Measurements from ENCODE around the gene TMEM253. TPM values are rescaled to one million over a fixed set of nuclear protein-coding genes. Genes with fewer than 3 reads are reported as not detected.
A peak's percentile ranks its signal among the peaks of the same experiment; 100 is the strongest.

Gene TMEM253
- total RNA-seq, 2 experiments from 2014 or later = 0.44 TPM; not detected in 1

DNA sequence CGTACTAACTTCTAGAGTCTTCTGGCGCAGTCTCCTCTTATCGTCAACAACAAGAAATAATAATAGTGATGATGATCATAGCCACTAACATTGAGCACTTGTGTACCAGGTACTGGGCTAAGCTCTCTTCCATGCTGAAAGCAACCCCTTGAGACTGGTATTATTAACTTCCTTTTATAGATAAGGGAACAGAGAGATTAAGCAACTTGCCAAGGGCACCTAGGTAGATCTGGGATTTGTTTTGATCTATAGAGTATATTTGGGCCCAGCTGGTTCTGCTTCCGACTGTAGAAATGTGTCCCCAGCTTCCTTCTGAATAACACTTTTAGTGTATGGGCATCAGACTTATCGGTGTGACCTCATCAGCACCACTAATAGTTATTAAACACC lies 1.3 kb upstream of the TMEM253 start:
- intact Hi-C loops (cut with DNase I, micrococcal nuclease) = no loop called here
- H3K4me1 Mint-ChIP-seq = peaks cover 36% of the 10 kb centered on the region
- ATAC-seq (no peak), DNase-seq (no peak)
- H3K27me3 Mint-ChIP-seq = no peaks in the 10 kb centered on the region
- peak overlapping the region; percentile 75 for H3K4me3 Mint-ChIP-seq
- no peaks in the 10 kb centered on the region for H3K9me3 Mint-ChIP-seq (ENCODE audit: low read depth)
- ChIA-PET POLR2A (no interaction called here), CTCF (interaction anchor here (0.9 to 2.9 kb wide), 4 partner anchors 10 to 85 kb away, joined by 5 to 15 read pairs (median 9); no protein-coding TSS in a partner anchor)
- H3K27ac Mint-ChIP-seq = no peak overlapping the region
- H3K36me3 Mint-ChIP-seq (ENCODE audit: low read depth) = no peaks in the 10 kb centered on the region

DNA sequence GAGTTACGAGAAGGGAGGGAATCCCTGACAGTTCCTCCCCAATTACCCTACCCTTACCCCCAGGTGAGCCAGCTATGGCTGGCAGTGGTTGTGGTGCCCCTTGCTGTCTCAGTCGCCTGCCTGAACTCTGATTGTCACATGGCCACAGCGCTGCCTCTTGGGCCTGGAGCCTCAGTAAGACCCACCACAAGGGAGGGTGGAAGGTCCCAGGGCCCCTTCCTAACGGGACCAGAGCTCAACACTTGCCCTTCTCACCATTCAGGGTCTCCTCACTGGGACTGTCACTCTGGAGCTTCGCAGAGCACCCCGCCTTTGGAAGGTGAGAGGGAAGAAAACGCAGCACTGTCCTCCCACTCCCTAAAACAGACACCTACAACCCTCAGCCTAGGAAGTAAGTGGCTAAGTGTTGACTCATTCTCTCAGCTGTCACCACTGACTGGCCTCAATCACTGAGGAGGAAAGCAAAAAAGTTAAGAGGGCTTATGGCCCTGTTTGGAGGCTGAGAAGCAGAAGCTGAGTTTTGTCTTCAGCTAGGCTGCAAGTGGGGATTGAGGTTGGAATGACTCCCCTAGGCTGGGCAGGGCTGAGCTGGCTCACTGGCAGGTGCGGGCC lies 1.0 kb downstream of the TMEM253 start:
- Mint-ChIP-seq H3K36me3 (ENCODE audit: low read depth) (no peaks in the 10 kb centered on the region), H3K4me3 (peak overlapping the region; percentile 83), H3K27me3 (no peaks in the 10 kb centered on the region), H3K9me3 (ENCODE audit: low read depth) (no peaks in the 10 kb centered on the region), H3K27ac (peak overlapping the region; percentile 33), H3K4me1 (peaks cover 45% of the 10 kb centered on the region)
- no peak for ATAC-seq
- ChIA-PET POLR2A (interaction anchor here (0.6 to 1.1 kb wide), 3 partner anchors 114 to 282 kb away, joined by 3 read pairs; partner anchors contain the start of gene SUPT16H), CTCF (interaction anchor here (0.7 to 6.1 kb wide), 9 partner anchors 9 to 97 kb away, joined by 3 to 111 read pairs (median 15); no protein-coding TSS in a partner anchor)
- intact Hi-C loops (cut with DNase I, micrococcal nuclease) = loop anchor here (2.0 to 5.0 kb wide), 4 partner anchors 355 to 759 kb away; partner anchors contain the start of genes APEX1 (in 1 of the 2), CHD8 (in 1 of the 2), PARP2 (in 1 of the 2) and PIP4P1 (in 1 of the 2)
- DNase-seq = no peak

DNA sequence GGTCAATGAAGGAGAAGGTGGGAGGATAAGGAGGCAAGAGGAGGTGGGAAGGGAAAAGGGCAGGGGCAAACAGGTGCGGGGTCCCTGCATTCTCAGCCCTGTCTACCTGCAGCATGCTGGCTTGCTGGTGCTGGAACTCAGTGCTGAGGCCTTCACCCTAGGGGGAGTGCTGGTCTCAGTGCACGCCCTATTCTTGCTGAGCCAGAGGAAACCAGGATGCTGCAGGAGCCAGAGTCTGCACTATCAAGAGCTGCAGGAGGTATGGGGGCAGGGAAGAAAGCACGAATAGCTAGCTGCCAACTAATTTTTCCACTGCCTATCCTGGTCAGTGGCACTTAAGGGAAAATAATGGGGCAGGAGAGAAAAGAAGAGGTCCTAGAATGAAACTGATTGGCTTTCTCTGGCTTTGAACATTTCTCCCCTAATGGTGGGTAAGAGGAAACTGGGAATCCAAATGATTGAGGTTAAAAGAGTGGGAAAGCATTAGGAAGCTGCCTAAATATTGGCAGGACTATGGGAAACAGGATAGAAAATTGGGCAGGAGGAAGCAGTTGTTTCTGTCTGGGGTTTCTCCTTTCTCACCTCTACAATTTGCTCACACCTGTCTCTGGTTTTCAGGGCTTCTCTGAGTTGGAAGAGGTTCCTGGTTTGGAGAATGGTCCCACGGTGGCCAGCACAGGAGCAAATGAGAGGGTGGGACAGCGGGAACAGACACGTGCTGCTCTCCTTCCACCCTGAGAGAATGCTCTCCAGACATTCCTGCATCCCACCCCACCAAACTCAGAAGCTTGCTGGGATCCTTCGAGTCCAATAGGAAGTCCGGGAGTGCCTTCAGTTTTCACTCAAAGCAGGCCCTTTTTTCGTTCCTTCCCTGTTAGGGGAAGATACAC lies 1.9 kb downstream of the TMEM253 start:
- ATAC-seq (no peak), DNase-seq (no peak)
- H3K27ac Mint-ChIP-seq = peak overlapping the region; percentile 98
- ChIA-PET CTCF (interaction anchor here (0.7 to 6.1 kb wide), 22 partner anchors 9 to 1586 kb away, joined by 3 to 111 read pairs (median 5); partner anchors contain the start of gene TPPP2), POLR2A (interaction anchor here (0.6 to 1.1 kb wide), 3 partner anchors 89 to 281 kb away, joined by 3 read pairs; partner anchors contain the start of gene SUPT16H)
- H3K4me3 Mint-ChIP-seq = peak overlapping the region; percentile 83
- intact Hi-C loops (cut with DNase I, micrococcal nuclease) = loop anchor here (1.0 to 5.0 kb wide), 7 partner anchors 15 to 760 kb away; partner anchors contain the start of genes APEX1 (in 1 of the 2), CHD8 (in 1 of the 2), PARP2 (in 1 of the 2) and PIP4P1 (in 1 of the 2)
- no peaks in the 10 kb centered on the region for H3K9me3 Mint-ChIP-seq (ENCODE audit: low read depth)
- no peaks in the 10 kb centered on the region for H3K27me3 Mint-ChIP-seq
- H3K4me1 Mint-ChIP-seq = peaks cover 41% of the 10 kb centered on the region
- H3K36me3 Mint-ChIP-seq (ENCODE audit: low read depth) = no peaks in the 10 kb centered on the region

DNA sequence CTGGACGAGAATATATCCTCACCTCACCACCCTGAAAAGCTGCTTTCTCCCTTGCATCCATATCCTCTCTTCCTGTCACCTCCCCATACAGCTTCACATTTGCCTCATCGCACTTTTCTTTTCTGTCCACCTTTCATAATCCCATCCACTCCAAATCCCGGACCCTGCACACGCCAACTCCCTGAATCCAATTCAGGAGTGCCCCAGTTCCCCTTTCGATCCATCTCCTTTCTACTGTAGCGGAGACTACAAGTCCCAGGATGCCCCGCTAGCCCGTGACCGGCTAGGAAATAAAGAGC lies 2.5 kb downstream of the TMEM253 start:
- POLR2A ChIA-PET = interaction anchor here (1.0 to 1.3 kb wide), 2 partner anchors 89 to 353 kb away, joined by 3 to 5 read pairs; partner anchors contain the start of gene CHD8
- H3K9me3 Mint-ChIP-seq (ENCODE audit: low read depth) = no peaks in the 10 kb centered on the region
- H3K4me1 Mint-ChIP-seq = peaks cover 41% of the 10 kb centered on the region
- H3K4me3 Mint-ChIP-seq = peak overlapping the region; percentile 83
- CTCF ChIA-PET = interaction anchor here (0.6 to 6.1 kb wide), 22 partner anchors 8 to 1585 kb away, joined by 3 to 111 read pairs (median 5); partner anchors contain the start of gene TPPP2
- ATAC-seq (no peak), DNase-seq (no peak)
- no peaks in the 10 kb centered on the region for H3K36me3 Mint-ChIP-seq (ENCODE audit: low read depth)
- peak overlapping the region; percentile 98 for H3K27ac Mint-ChIP-seq
- H3K27me3 Mint-ChIP-seq = no peaks in the 10 kb centered on the region
- intact Hi-C loops (cut with DNase I, micrococcal nuclease) = loop anchor here (1.0 to 5.0 kb wide), 7 partner anchors 16 to 761 kb away; partner anchors contain the start of genes APEX1 (in 1 of the 2), CHD8 (in 1 of the 2), PARP2 (in 1 of the 2) and PIP4P1 (in 1 of the 2)

DNA sequence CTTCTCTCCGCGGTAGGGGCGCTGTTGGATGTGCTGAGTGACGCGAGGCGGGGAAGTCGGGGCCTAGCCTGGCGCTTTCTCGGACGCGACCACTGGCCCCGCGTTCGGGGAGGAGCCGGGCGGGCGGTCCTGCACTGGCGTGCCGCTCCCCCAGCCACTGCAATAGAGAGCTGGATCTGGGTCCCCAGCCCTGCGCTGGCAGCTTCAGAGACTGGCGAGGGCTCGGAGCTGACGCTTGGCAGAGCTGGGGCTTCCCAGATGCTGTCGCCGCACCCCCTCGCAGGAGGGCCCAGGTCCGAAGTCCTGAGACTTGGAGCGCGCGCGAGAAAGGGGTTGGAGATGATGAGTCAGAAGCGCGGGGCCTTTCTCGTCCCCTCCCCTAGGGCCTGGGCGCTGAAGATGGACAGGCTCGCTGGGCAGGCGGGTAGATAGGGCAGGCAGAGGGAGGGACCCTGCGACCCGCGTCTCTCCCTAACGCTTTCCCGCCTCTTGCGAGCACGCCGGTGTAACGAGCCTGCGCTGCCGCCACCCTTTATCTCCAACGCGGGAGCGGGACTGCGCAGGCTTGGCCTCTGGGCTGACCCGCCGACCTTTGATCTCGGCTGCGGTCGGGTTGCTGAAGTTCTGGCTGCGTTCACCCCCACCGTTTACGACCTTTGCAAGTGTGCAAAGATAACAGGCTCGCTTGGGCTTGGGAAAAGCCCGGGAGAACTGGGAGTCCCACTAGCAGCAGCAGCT lies 3.0 kb downstream of the TMEM253 start:
- H3K27ac Mint-ChIP-seq = peak overlapping the region; percentile 98
- ChIA-PET POLR2A (interaction anchor here (0.5 to 1.6 kb wide), 5 partner anchors 12 to 352 kb away, joined by 3 to 14 read pairs (median 3); partner anchors contain the start of gene CHD8), CTCF (interaction anchor here (0.5 to 6.1 kb wide), 36 partner anchors 8 to 1585 kb away, joined by 3 to 111 read pairs (median 5); partner anchors contain the start of genes ARHGEF40, RNASE4 and SLC39A2)
- H3K36me3 Mint-ChIP-seq (ENCODE audit: low read depth) = no peaks in the 10 kb centered on the region
- peak overlapping the region; percentile 83 for H3K4me3 Mint-ChIP-seq
- H3K9me3 Mint-ChIP-seq (ENCODE audit: low read depth) = no peaks in the 10 kb centered on the region
- ATAC-seq (peak; percentile 88), DNase-seq (peak; percentile 97)
- intact Hi-C loops (cut with DNase I, micrococcal nuclease) = loop anchor here (1.0 to 5.0 kb wide), 14 partner anchors 12 to 761 kb away; partner anchors contain the start of genes APEX1 (in 1 of the 2), CHD8 (in 1 of the 2), HNRNPC (in 1 of the 2) and METTL17 (in 1 of the 2)
- no peaks in the 10 kb centered on the region for H3K27me3 Mint-ChIP-seq
- peaks cover 38% of the 10 kb centered on the region for H3K4me1 Mint-ChIP-seq

DNA sequence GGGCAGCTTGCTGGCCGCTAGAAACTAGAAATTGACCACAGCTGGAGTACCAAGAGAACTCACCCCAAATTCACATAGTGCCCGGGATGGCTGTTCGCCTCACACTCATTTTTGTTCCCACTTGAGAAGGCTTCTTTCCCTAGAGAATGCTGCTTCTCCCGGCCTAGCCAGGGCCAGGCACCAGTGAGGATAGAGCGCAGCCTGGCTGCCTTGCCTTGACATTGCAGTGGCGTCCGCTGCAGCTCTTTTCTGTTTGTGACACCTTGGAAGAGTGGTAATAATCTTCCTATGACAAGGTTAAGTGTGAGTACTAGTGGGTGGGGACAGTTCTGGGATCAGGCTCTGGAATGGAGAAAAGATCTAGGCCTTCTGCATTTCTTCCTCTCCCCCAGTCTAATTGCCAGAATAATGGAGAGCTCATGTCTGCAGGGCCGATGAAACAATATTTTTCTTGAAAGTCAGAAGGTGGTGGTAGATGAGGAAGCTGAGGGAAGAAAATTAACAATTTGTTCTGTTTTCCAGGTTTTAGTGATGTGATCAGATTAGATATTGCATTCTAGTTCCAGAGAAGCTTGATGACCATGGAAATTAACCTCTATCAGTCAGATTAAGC lies 3.7 kb downstream of the TMEM253 start:
- Mint-ChIP-seq H3K9me3 (ENCODE audit: low read depth) (no peaks in the 10 kb centered on the region), H3K4me3 (peak overlapping the region; percentile 83), H3K36me3 (ENCODE audit: low read depth) (no peaks in the 10 kb centered on the region), H3K27ac (peak overlapping the region; percentile 98), H3K4me1 (peaks cover 38% of the 10 kb centered on the region), H3K27me3 (no peaks in the 10 kb centered on the region)
- ChIA-PET CTCF (interaction anchor here (0.5 to 6.1 kb wide), 36 partner anchors 9 to 771 kb away, joined by 3 to 111 read pairs (median 4); partner anchors contain the start of genes ARHGEF40, RNASE4 and SLC39A2), POLR2A (interaction anchor here (0.8 to 1.6 kb wide), 6 partner anchors 12 to 352 kb away, joined by 3 to 14 read pairs (median 4); partner anchors contain the start of gene CHD8)
- DNase-seq (peak; percentile 85), ATAC-seq (peak; percentile 55)
- intact Hi-C loops (cut with DNase I, micrococcal nuclease) = loop anchor here (1.0 to 5.0 kb wide), 10 partner anchors 12 to 647 kb away; partner anchors contain the start of genes APEX1 (in 1 of the 2), CHD8 (in 1 of the 2), HNRNPC (in 1 of the 2) and METTL17 (in 1 of the 2)

DNA sequence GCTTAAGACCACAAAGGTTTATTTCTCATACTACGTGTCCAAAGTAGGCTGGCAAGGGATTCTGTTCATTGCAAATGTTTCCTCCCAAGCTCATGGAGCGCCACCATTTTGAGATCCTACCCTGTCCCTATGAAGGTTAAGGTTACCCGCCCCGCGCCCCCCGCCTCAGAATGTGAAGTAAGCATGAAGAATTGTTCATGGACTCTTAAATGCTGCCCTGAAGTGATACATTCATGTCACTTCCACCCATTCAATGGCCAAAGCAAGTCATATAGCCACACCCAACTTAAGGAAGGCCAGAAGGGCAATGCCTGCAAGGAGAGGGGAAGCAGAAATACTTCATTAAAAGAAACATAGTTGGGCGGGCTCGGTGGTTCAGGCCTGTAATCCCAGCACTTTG lies 4.2 kb downstream of the TMEM253 start:
- ATAC-seq (no peak), DNase-seq (no peak)
- intact Hi-C loops (cut with DNase I, micrococcal nuclease) = loop anchor here in 1 of 2 experiments (2.0 kb wide), 1 partner anchor 422 kb away; no protein-coding TSS in a partner anchor
- H3K4me3 Mint-ChIP-seq = peak overlapping the region; percentile 83
- H3K27ac Mint-ChIP-seq = no peak overlapping the region
- peaks cover 40% of the 10 kb centered on the region for H3K4me1 Mint-ChIP-seq
- no peaks in the 10 kb centered on the region for H3K9me3 Mint-ChIP-seq (ENCODE audit: low read depth)
- POLR2A ChIA-PET = interaction anchor here (0.8 to 1.6 kb wide), 5 partner anchors 13 to 277 kb away, joined by 3 to 14 read pairs (median 4); no protein-coding TSS in a partner anchor
- no peaks in the 10 kb centered on the region for H3K27me3 Mint-ChIP-seq
- no peaks in the 10 kb centered on the region for H3K36me3 Mint-ChIP-seq (ENCODE audit: low read depth)
- CTCF ChIA-PET = interaction anchor here (0.7 to 6.1 kb wide), 27 partner anchors 10 to 634 kb away, joined by 3 to 111 read pairs (median 5); partner anchors contain the start of genes ARHGEF40 and SLC39A2

DNA sequence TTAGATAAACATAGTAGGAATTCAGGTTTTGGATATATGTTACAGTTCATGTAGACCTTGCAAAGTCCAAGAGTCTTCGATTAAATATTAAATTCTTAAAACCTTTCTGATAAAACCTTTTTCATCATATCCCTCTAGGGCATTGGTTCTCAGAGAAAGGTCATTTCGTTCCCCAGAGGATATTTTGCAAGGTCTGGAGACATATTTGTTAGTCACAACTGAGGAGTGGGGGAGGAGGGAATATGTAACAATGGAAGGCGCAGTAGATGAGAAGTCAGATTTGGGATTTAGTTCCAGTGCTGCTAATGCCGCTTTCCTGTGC lies 5.3 kb downstream of the TMEM253 start:
- H3K9me3 Mint-ChIP-seq (ENCODE audit: low read depth) = no peaks in the 10 kb centered on the region
- intact Hi-C loops (cut with DNase I, micrococcal nuclease) = loop anchor here in 1 of 2 experiments (2.0 kb wide), 1 partner anchor 37 kb away; no protein-coding TSS in a partner anchor
- no peak for DNase-seq
- H3K27ac Mint-ChIP-seq = no peak overlapping the region
- no peaks in the 10 kb centered on the region for H3K36me3 Mint-ChIP-seq (ENCODE audit: low read depth)
- peaks cover 45% of the 10 kb centered on the region for H3K4me1 Mint-ChIP-seq
- no peaks in the 10 kb centered on the region for H3K27me3 Mint-ChIP-seq
- no peak overlapping the region for H3K4me3 Mint-ChIP-seq
- CTCF ChIA-PET = interaction anchor here (0.6 to 6.1 kb wide), 12 partner anchors 9 to 213 kb away, joined by 3 to 111 read pairs (median 18); no protein-coding TSS in a partner anchor
- ATAC-seq = no peak
- POLR2A ChIA-PET = no interaction called here

DNA sequence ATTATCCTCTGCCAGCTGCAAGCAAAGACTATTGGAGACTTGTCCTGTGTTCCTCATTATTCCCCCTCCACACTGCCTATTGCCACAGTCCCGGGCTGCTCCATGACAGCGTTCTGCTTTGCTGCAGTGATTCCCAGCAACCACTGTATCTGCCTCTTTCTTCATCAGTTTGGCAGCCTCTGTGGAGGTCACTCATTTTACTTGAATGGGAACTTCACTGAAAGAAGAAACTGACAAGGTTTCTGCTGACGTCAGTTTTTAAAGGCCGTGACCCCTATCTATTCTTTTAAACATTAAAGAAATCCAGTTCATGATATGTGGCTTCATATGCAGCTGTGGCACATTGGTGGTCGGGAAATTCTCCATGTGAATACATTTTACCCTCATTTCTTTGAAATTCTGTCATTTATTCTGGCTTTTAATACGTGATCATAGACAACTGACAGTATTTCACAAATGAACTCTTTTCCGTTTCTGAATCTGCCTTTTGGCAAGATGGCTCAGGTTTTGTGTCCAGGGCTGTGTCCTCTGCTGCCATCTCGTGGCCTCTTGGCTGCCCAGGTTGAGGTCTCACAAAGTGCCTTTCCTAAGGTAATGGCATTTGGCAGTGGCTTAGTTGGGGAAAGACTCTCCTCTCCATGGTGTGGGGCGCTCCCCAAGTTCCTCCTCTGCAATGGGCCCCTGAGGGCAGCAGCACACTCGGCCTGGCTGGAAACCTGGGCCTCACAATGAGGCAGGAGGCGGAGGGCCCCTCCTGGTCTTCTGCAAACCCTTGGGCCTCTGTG lies 5.8 kb downstream of the TMEM253 start:
- ChIA-PET POLR2A (no interaction called here), CTCF (interaction anchor here (0.7 to 6.1 kb wide), 9 partner anchors 9 to 111 kb away, joined by 3 to 111 read pairs (median 30); no protein-coding TSS in a partner anchor)
- no peaks in the 10 kb centered on the region for H3K9me3 Mint-ChIP-seq (ENCODE audit: low read depth)
- no peaks in the 10 kb centered on the region for H3K27me3 Mint-ChIP-seq
- H3K4me1 Mint-ChIP-seq = peaks cover 44% of the 10 kb centered on the region
- ATAC-seq (no peak), DNase-seq (peak; percentile 90)
- no peak overlapping the region for H3K27ac Mint-ChIP-seq
- intact Hi-C loops (cut with DNase I, micrococcal nuclease) = loop anchor here in 1 of 2 experiments (2.0 kb wide), 1 partner anchor 38 kb away; no protein-coding TSS in a partner anchor
- no peak overlapping the region for H3K4me3 Mint-ChIP-seq
- no peaks in the 10 kb centered on the region for H3K36me3 Mint-ChIP-seq (ENCODE audit: low read depth)
